ENCODE results near the gene C16orf95.
A peak's percentile ranks its signal among the peaks of the same experiment; 100 is the strongest.
"Not testable (repeated sequence)": the region's sequence is repeated elsewhere in the genome, so short reads cannot be mapped to it uniquely, and the experiment has no call there.

C16orf95 gene

GRCh38 chr16:87316923-87317749 is at the start of gene C16orf95:
TSS of gene C16orf95 (minus strand) at chr16:87317392. CDS start at chr16:87317242, 150 bp downstream.
- no peaks in the 10 kb centered on the region for H3K27me3 Mint-ChIP-seq
- peak; percentile 92 for ATAC-seq (ENCODE audit: low read depth)
- peak; percentile 99 to 100 for DNase-seq (ENCODE audit: low spot score in 2 of 2)
- no peaks in the 10 kb centered on the region for H3K9me3 Mint-ChIP-seq
- H3K27ac Mint-ChIP-seq, result peak within 1 kb of the TSS; percentile 94
- peaks cover 10% of the 10 kb centered on the region for H3K4me1 Mint-ChIP-seq
- H3K36me3 Mint-ChIP-seq, result no peaks in the 10 kb centered on the region
- H3K4me3 Mint-ChIP-seq, result peak within 1 kb of the TSS; percentile 93

GRCh38 chr16:87366930-87367329 is 49.7 kb upstream of the C16orf95 start:
- H3K36me3 Mint-ChIP-seq, result peaks cover 7% of the 10 kb centered on the region
- H3K4me3 Mint-ChIP-seq, result no peak overlapping the region
- no peaks in the 10 kb centered on the region for H3K9me3 Mint-ChIP-seq
- no peaks in the 10 kb centered on the region for H3K27me3 Mint-ChIP-seq
- ATAC-seq (ENCODE audit: low read depth), result no peak
- no peak for DNase-seq (ENCODE audit: low spot score in 2 of 2)
- peaks cover 21% of the 10 kb centered on the region for H3K4me1 Mint-ChIP-seq
- no peak overlapping the region for H3K27ac Mint-ChIP-seq

- Mint-ChIP-seq H3K4me3 (no peak overlapping the region), H3K4me1 (peaks cover 20% of the 10 kb centered on the region), H3K27ac (peak overlapping the region; percentile 67), H3K9me3 (no peaks in the 10 kb centered on the region), H3K36me3 (peaks cover 8% of the 10 kb centered on the region), H3K27me3 (no peaks in the 10 kb centered on the region)
- ATAC-seq (ENCODE audit: low read depth) (no peak), DNase-seq (ENCODE audit: low spot score in 2 of 2) (no peak)
Measured at GRCh38 chr16:87366288-87366687, 49.1 kb upstream of the C16orf95 start.

GRCh38 chr16:87365021-87365713 is 48.0 kb upstream of the C16orf95 start:
- H3K9me3 Mint-ChIP-seq, result no peaks in the 10 kb centered on the region
- DNase-seq (ENCODE audit: low spot score in 2 of 2) (no peak), ATAC-seq (ENCODE audit: low read depth) (no peak)
- peaks cover 8% of the 10 kb centered on the region for H3K36me3 Mint-ChIP-seq
- H3K27me3 Mint-ChIP-seq, result no peaks in the 10 kb centered on the region
- H3K4me1 Mint-ChIP-seq, result peaks cover 18% of the 10 kb centered on the region
- no peak overlapping the region for H3K4me3 Mint-ChIP-seq
- no peak overlapping the region for H3K27ac Mint-ChIP-seq

GRCh38 chr16:87363771-87364455 is 46.7 kb upstream of the C16orf95 start:
- no peak for DNase-seq (ENCODE audit: low spot score in 2 of 2)
- Mint-ChIP-seq H3K27me3 (no peaks in the 10 kb centered on the region), H3K4me1 (peaks cover 14% of the 10 kb centered on the region), H3K9me3 (no peaks in the 10 kb centered on the region), H3K4me3 (no peak overlapping the region), H3K27ac (no peak overlapping the region), H3K36me3 (peaks cover 14% of the 10 kb centered on the region)
- no peak for ATAC-seq (ENCODE audit: low read depth)

GRCh38 chr16:87362828-87363559 is 45.8 kb upstream of the C16orf95 start:
- peaks cover 14% of the 10 kb centered on the region for H3K36me3 Mint-ChIP-seq
- H3K27ac Mint-ChIP-seq; H3K9me3 Mint-ChIP-seq; DNase-seq (ENCODE audit: low spot score in 2 of 2); ATAC-seq (ENCODE audit: low read depth); H3K4me1 Mint-ChIP-seq; H3K4me3 Mint-ChIP-seq; H3K27me3 Mint-ChIP-seq: not testable (repeated sequence)

- no peaks in the 10 kb centered on the region for H3K27me3 Mint-ChIP-seq
- H3K9me3 Mint-ChIP-seq, result no peaks in the 10 kb centered on the region
- H3K36me3 Mint-ChIP-seq, result peaks cover 14% of the 10 kb centered on the region
- peaks cover 2% of the 10 kb centered on the region for H3K4me1 Mint-ChIP-seq
- no peak overlapping the region for H3K4me3 Mint-ChIP-seq
- DNase-seq (ENCODE audit: low spot score in 2 of 2) (no peak), ATAC-seq (ENCODE audit: low read depth) (no peak)
- H3K27ac Mint-ChIP-seq, result no peak overlapping the region
Measured at GRCh38 chr16:87361916-87362619, 44.9 kb upstream of the C16orf95 start.

GRCh38 chr16:87360862-87361610 is 43.8 kb upstream of the C16orf95 start:
- Mint-ChIP-seq H3K4me3 (no peak overlapping the region), H3K36me3 (peaks cover 14% of the 10 kb centered on the region), H3K4me1 (no peaks in the 10 kb centered on the region), H3K27me3 (no peaks in the 10 kb centered on the region), H3K9me3 (no peaks in the 10 kb centered on the region), H3K27ac (no peak overlapping the region)
- DNase-seq (ENCODE audit: low spot score in 2 of 2) (no peak), ATAC-seq (ENCODE audit: low read depth) (no peak)

- H3K9me3 Mint-ChIP-seq, result no peaks in the 10 kb centered on the region
- H3K27me3 Mint-ChIP-seq, result no peaks in the 10 kb centered on the region
- ATAC-seq (ENCODE audit: low read depth) (no peak), DNase-seq (ENCODE audit: low spot score in 2 of 2) (no peak)
- peaks cover 12% of the 10 kb centered on the region for H3K36me3 Mint-ChIP-seq
- no peak overlapping the region for H3K4me3 Mint-ChIP-seq
- no peaks in the 10 kb centered on the region for H3K4me1 Mint-ChIP-seq
- peak overlapping the region; percentile 28 for H3K27ac Mint-ChIP-seq
Measured at GRCh38 chr16:87359121-87359520, 41.9 kb upstream of the C16orf95 start.

- no peak for ATAC-seq (ENCODE audit: low read depth)
- no peak for DNase-seq (ENCODE audit: low spot score in 2 of 2)
- Mint-ChIP-seq H3K36me3 (peaks cover 12% of the 10 kb centered on the region), H3K27me3 (no peaks in the 10 kb centered on the region), H3K27ac (no peak overlapping the region), H3K4me3 (no peak overlapping the region), H3K4me1 (no peaks in the 10 kb centered on the region), H3K9me3 (no peaks in the 10 kb centered on the region)
Measured at GRCh38 chr16:87358696-87359095, 41.5 kb upstream of the C16orf95 start.

GRCh38 chr16:87358250-87358649 is 41.1 kb upstream of the C16orf95 start:
- Mint-ChIP-seq H3K4me1 (no peaks in the 10 kb centered on the region), H3K36me3 (peaks cover 11% of the 10 kb centered on the region), H3K27me3 (no peaks in the 10 kb centered on the region), H3K4me3 (no peak overlapping the region), H3K9me3 (no peaks in the 10 kb centered on the region), H3K27ac (no peak overlapping the region)
- DNase-seq (ENCODE audit: low spot score in 2 of 2), result no peak
- no peak for ATAC-seq (ENCODE audit: low read depth)

- peaks cover 12% of the 10 kb centered on the region for H3K36me3 Mint-ChIP-seq
- DNase-seq (ENCODE audit: low spot score in 2 of 2) (no peak), ATAC-seq (ENCODE audit: low read depth) (no peak)
Measured at GRCh38 chr16:87356491-87356853, 39.3 kb upstream of the C16orf95 start.

GRCh38 chr16:87353613-87354012 is 36.4 kb upstream of the C16orf95 start:
- no peak overlapping the region for H3K27ac Mint-ChIP-seq
- H3K4me1 Mint-ChIP-seq, result no peaks in the 10 kb centered on the region
- H3K9me3 Mint-ChIP-seq, result no peaks in the 10 kb centered on the region
- H3K36me3 Mint-ChIP-seq, result peaks cover 5% of the 10 kb centered on the region
- DNase-seq (ENCODE audit: low spot score in 2 of 2), result no peak
- no peak for ATAC-seq (ENCODE audit: low read depth)
- H3K27me3 Mint-ChIP-seq, result no peaks in the 10 kb centered on the region
- no peak overlapping the region for H3K4me3 Mint-ChIP-seq

More at GRCh38 chr16:87356491-87356853, 39.3 kb upstream of the C16orf95 start:
- H3K4me1 Mint-ChIP-seq, result no peaks in the 10 kb centered on the region
- H3K27me3 Mint-ChIP-seq, result no peaks in the 10 kb centered on the region
- no peaks in the 10 kb centered on the region for H3K9me3 Mint-ChIP-seq
- no peak overlapping the region for H3K4me3 Mint-ChIP-seq
- H3K27ac Mint-ChIP-seq, result no peak overlapping the region
